ENCODE measurements around the gene DDX27.

The DDX27 gene

GRCh38 chr20:49278818-49279676, 59.8 kb downstream of the DDX27 start:
- peak; percentile 18 for DNase-seq (ENCODE audit: low read depth)

- DNase-seq (ENCODE audit: low read depth), result no peak
Measured at GRCh38 chr20:49279677-49280462, 60.7 kb downstream of the DDX27 start.

GRCh38 chr20:49280463-49281058, 61.3 kb downstream of the DDX27 start:
- DNase-seq (ENCODE audit: low read depth), result no peak

- no peak for DNase-seq (ENCODE audit: low read depth)
Measured at GRCh38 chr20:49281059-49281912, 62.1 kb downstream of the DDX27 start.

GRCh38 chr20:49281913-49282467, 62.8 kb downstream of the DDX27 start:
- no peak for DNase-seq (ENCODE audit: low read depth)

GRCh38 chr20:49282584-49283171, 63.5 kb downstream of the DDX27 start:
- no peak for DNase-seq (ENCODE audit: low read depth)

- DNase-seq (ENCODE audit: low read depth), result no peak
Measured at GRCh38 chr20:49283176-49283702, 64.0 kb downstream of the DDX27 start.

GRCh38 chr20:49283703-49284625, 64.7 kb downstream of the DDX27 start:
- DNase-seq (ENCODE audit: low read depth), result no peak

GRCh38 chr20:49284818-49285217, 65.6 kb downstream of the DDX27 start:
- no peak for DNase-seq (ENCODE audit: low read depth)

- no peak for DNase-seq (ENCODE audit: low read depth)
Measured at GRCh38 chr20:49285233-49285668, 66.0 kb downstream of the DDX27 start.

GRCh38 chr20:49285813-49286494, 66.7 kb downstream of the DDX27 start:
- no peak for DNase-seq (ENCODE audit: low read depth)

- no peak for DNase-seq (ENCODE audit: low read depth)
Measured at GRCh38 chr20:49286689-49287551, 67.7 kb downstream of the DDX27 start.

- DNase-seq (ENCODE audit: low read depth), result no peak
Measured at GRCh38 chr20:49287555-49288249, 68.5 kb downstream of the DDX27 start.

GRCh38 chr20:49288250-49288751, 69.1 kb downstream of the DDX27 start:
- no peak for DNase-seq (ENCODE audit: low read depth)

GRCh38 chr20:49288784-49289696, 69.8 kb downstream of the DDX27 start:
- DNase-seq (ENCODE audit: low read depth), result no peak

- no peak for DNase-seq (ENCODE audit: low read depth)
Measured at GRCh38 chr20:49290608-49291191, 71.5 kb downstream of the DDX27 start.

All from stimulated activated CD8-positive, alpha-beta memory T cell treated with anti-CD3 and anti-CD28 coated beads, Interleukin-12 subunit alpha, Interleukin-12 subunit beta, amount 100 ng/mL, for 1 hour (primary cell).